Keratinocyte (primary cell): Measurements from ENCODE around the gene SETBP1.

ENCODE experiments used
- CTCF ChIP-seq, 3 experiments: IDR thresholded peaks in 1 of 3; conservative IDR thresholded peaks in 1 of 3; optimal IDR thresholded peaks in 1 of 3; 2 replicates in 2 of 3; 3 replicates in 1 of 3; pipeline versions ENCODE3 to v1.5.1; 2011; ENCODE audit warnings: low read length in 3 of 3, mild to moderate bottlenecking in 3 of 3, moderate library complexity in 2 of 3, control low read depth in 1 of 3, inconsistent platforms in 1 of 3; ENCODE audit not compliant: insufficient read depth in 2 of 3; ENCODE audit errors: extremely low read depth in 1 of 3
- EZH2 ChIP-seq: IDR thresholded peaks from one replicate; pipeline ENCODE4 v1.6.1; 2012; ENCODE audit warnings: inconsistent platforms, mild to moderate bottlenecking, low read length, moderate library complexity

DNA sequence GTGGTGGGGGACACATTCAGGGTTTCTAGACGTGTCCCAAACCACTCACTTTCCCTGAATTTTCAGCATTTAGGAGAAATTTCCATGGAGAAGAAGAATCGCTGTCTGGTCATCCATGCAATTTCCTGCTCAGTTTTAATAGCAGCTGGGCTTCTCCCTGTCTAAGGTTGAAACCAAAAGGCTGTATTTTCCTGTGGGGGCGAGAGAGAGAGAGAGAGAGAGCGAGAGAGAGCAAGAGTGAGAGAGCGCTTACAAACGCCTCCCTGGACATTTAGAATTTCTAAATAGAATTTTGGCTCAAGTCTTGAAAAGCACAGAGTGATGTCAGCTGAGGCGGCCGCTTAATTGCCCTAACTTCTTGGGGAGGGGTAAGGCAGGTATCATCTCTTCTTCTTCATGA is 110.8 kb downstream of the SETBP1 start:
- no peak for TF ChIP-seq EZH2
- no peak for TF ChIP-seq CTCF (optimal IDR thresholded peaks at IDR 0.05 in 1 of 3, IDR thresholded peaks at IDR 0.05 in 1 of 3, conservative IDR thresholded peaks at IDR 0.05 in 1 of 3; ENCODE audit: extremely low read depth in 1 of 3, insufficient read depth in 2 of 3, low read length in 3 of 3)
